ENCODE results near the gene UNC13C. TPM values are rescaled to one million over a fixed set of nuclear protein-coding genes. Genes with fewer than 3 reads are reported as not detected.

UNC13C gene
- total and polyA plus RNA-seq, 10 of the 15 experiments (the other 5 are each of a cell fraction or from before 2014, with no cell fraction given) = 9.9 to 81.3 (median 25.0) TPM

- ChIA-PET RAD21 (ENCODE audit: unreplicated experiment) (interaction anchor here (0.7 to 3.7 kb wide), 14 partner anchors 9 to 600 kb away, joined by 3 to 27 read pairs (median 6); no protein-coding TSS in a partner anchor), CTCF (interaction anchor here (0.7 to 1.2 kb wide), 4 partner anchors 9 to 224 kb away, joined by 3 read pairs; no protein-coding TSS in a partner anchor), POLR2A (interaction anchor here (0.7 to 1.3 kb wide), 3 partner anchors 8 to 69 kb away, joined by 4 to 5 read pairs (median 4); no protein-coding TSS in a partner anchor), SMC1A (ENCODE audit: uncharacterized antibody, unreplicated experiment) (interaction anchor here (0.6 to 7.4 kb wide), 17 partner anchors 8 to 596 kb away, joined by 3 to 75 read pairs (median 6); no protein-coding TSS in a partner anchor)
- BruUV-seq (replicated peaks) = no TSS peak
- no peaks in the 10 kb centered on the region for H3K27me3 ChIP-seq (replicated peaks in 1 of 2; ENCODE audit: control insufficient read depth in 2 of 2, insufficient read depth in 2 of 2, low read length in 1 of 2)
- H3K27ac ChIP-seq (ENCODE audit: control insufficient read depth, insufficient read depth) = no peak overlapping the region
- 71% methylated on average over 1 of the region's 1 CpG for WGBS (ENCODE audit: insufficient coverage, insufficient replicate concordance, low lambda C conversion rate, missing lambda C conversion rate)
- ATAC-seq (no peak), FAIRE-seq (no peak), DNase-seq (ENCODE audit: low read depth, low spot score) (no peak)
- H3K4me1 ChIP-seq (ENCODE audit: control insufficient read depth, insufficient read depth, low read length) = no peaks in the 10 kb centered on the region
- no peak overlapping the region for H3K4me2 ChIP-seq (ENCODE audit: control insufficient read depth, insufficient read depth)
- H3K9ac ChIP-seq (ENCODE audit: control insufficient read depth, insufficient read depth, low read length) = no peak overlapping the region
- no peaks in the 10 kb centered on the region for H3K79me2 ChIP-seq (ENCODE audit: control insufficient read depth, insufficient read depth, low read length)
- H2AFZ ChIP-seq (ENCODE audit: control insufficient read depth, low read depth, low read length) = no peak overlapping the region
- in situ Hi-C loops (cut with MboI) (no loop called here), intact Hi-C loops (cut with micrococcal nuclease; ENCODE audit: unreplicated experiment) (no loop called here)
- no peaks in the 10 kb centered on the region for H4K20me1 ChIP-seq (ENCODE audit: control insufficient read depth, insufficient read depth)
- no peak overlapping the region for H3K4me3 ChIP-seq
- H3K9me3 ChIP-seq (replicated peaks; ENCODE audit: control insufficient read depth, insufficient read depth, low read length) = no peaks in the 10 kb centered on the region; the same call in 2 of the 3 replicates
- no peaks in the 10 kb centered on the region for H3K36me3 ChIP-seq (ENCODE audit: control insufficient read depth in 2 of 2, insufficient read depth in 2 of 2, low read length in 1 of 2)
- TF ChIP-seq HSF1 (IDR thresholded peaks at IDR 0.05; ENCODE audit: low read depth, low read length) (no peak), RELB (IDR thresholded peaks at IDR 0.05; ENCODE audit: low read depth) (no peak), RELA (IDR thresholded peaks at IDR 0.05; ENCODE audit: borderline replicate concordance, partially characterized antibody) (no peak), CBFB (IDR thresholded peaks at IDR 0.05; ENCODE audit: low read depth) (no peak), SMAD5 (IDR thresholded peaks at IDR 0.05; ENCODE audit: low read depth) (no peak), PRDM15 (CRISPR knock-in tag; IDR thresholded peaks at IDR 0.05) (no peak), NR2C1 (IDR thresholded peaks at IDR 0.05) (no peak), USF1 (IDR thresholded peaks at IDR 0.05; ENCODE audit: borderline replicate concordance, extremely low read length, insufficient read depth, low read depth, low read length) (no peak), ZBTB11 (CRISPR knock-in tag; IDR thresholded peaks at IDR 0.05) (no peak), PKNOX1 (IDR thresholded peaks at IDR 0.05) (no peak)
Measured at GRCh38 chr15:54575586-54575985, 597.3 kb downstream of the UNC13C start.

Data from GM12878 (cell line).